ENCODE data around the gene VANGL1. TPM values are rescaled to one million over a fixed set of nuclear protein-coding genes. Genes with fewer than 3 reads are reported as not detected.

VANGL1 gene
- total and polyA plus RNA-seq, 4 donors, result 2.5 to 6.8 (median 3.5) TPM

GRCh38 chr1:115593365-115594259 lies 48.2 kb upstream of the VANGL1 start:
- Histone ChIP-seq H3K9me3 (ENCODE audit: control insufficient read depth in 4 of 4, low read length in 3 of 4) (peaks cover 3 to 22% (median 8%) of the 10 kb centered on the region in 4 donors), H3K9ac (ENCODE audit: low read depth in 1 of 2, low read length in 2 of 2) (no peak overlapping the region), H3K36me3 (ENCODE audit: control insufficient read depth in 4 of 4, insufficient read depth in 3 of 4, low read depth in 1 of 4, low read length in 3 of 4) (no peaks in the 10 kb centered on the region), H3K4me3 (ENCODE audit: low read depth in 1 of 3, low read length in 3 of 3) (no peak overlapping the region), H3K4me1 (ENCODE audit: control insufficient read depth in 4 of 4, insufficient read depth in 4 of 4, low read length in 3 of 4) (no peaks in the 10 kb centered on the region), H3K27me3 (ENCODE audit: control insufficient read depth in 4 of 4, insufficient read depth in 4 of 4, low read length in 3 of 4) (no peaks in the 10 kb centered on the region), H3K27ac (ENCODE audit: low read depth in 1 of 2, low read length in 2 of 2) (no peak overlapping the region)
- DNase-seq (ENCODE audit: low spot score), result no peak
- TF ChIP-seq ZBTB33 (IDR thresholded peaks at IDR 0.05), result no peak
- WGBS, result 90% methylated on average over 4 of the region's 4 CpGs

- no peak for TF ChIP-seq TAF1 (conservative IDR thresholded peaks at IDR 0.05)
- no peak for TF ChIP-seq NR2F2 (IDR thresholded peaks at IDR 0.05)
- no peak for TF ChIP-seq ZBTB33 (IDR thresholded peaks at IDR 0.05)
- no peak for TF ChIP-seq GABPA (IDR thresholded peaks at IDR 0.05 in 1 of 2, conservative IDR thresholded peaks at IDR 0.05 in 1 of 2)
- TF ChIP-seq REST (IDR thresholded peaks at IDR 0.05), result no peak
- TF ChIP-seq ATF3 (IDR thresholded peaks at IDR 0.05), result no peak
- no peak for TF ChIP-seq HNF4G (IDR thresholded peaks at IDR 0.05)
- no peak for TF ChIP-seq JUND (IDR thresholded peaks at IDR 0.05)
- TF ChIP-seq CTCF (IDR thresholded peaks at IDR 0.05; ENCODE audit: low read depth, low read length, missing input control), result no peak
- TF ChIP-seq FOXA1 (IDR thresholded peaks at IDR 0.05), result no peak
- TF ChIP-seq MAX (IDR thresholded peaks at IDR 0.05), result no peak
- no peak for TF ChIP-seq HNF4A (conservative IDR thresholded peaks at IDR 0.05)
- TF ChIP-seq YY1 (IDR thresholded peaks at IDR 0.05), result no peak
- no peak for TF ChIP-seq FOXA2 (IDR thresholded peaks at IDR 0.05)
- TF ChIP-seq RXRA (IDR thresholded peaks at IDR 0.05), result no peak
- 85% methylated on average over 4 of the region's 4 CpGs for WGBS
- Histone ChIP-seq H3K36me3 (ENCODE audit: control insufficient read depth in 4 of 4, insufficient read depth in 3 of 4, low read depth in 1 of 4, low read length in 3 of 4) (no peaks in the 10 kb centered on the region), H3K4me1 (ENCODE audit: control insufficient read depth in 4 of 4, insufficient read depth in 4 of 4, low read length in 3 of 4) (no peaks in the 10 kb centered on the region), H3K4me3 (ENCODE audit: low read depth in 1 of 3, low read length in 3 of 3) (no peak overlapping the region), H3K9ac (ENCODE audit: low read depth in 1 of 2, low read length in 2 of 2) (no peak overlapping the region), H3K9me3 (ENCODE audit: control insufficient read depth in 4 of 4, low read length in 3 of 4) (peaks cover 3 to 16% (median 8%) of the 10 kb centered on the region in 4 donors), H3K27me3 (ENCODE audit: control insufficient read depth in 4 of 4, insufficient read depth in 4 of 4, low read length in 3 of 4) (no peaks in the 10 kb centered on the region), H3K27ac (ENCODE audit: low read depth in 1 of 2, low read length in 2 of 2) (no peak overlapping the region)
- no peak for DNase-seq (ENCODE audit: low spot score)
These were observed 47.2 kb upstream of the VANGL1 start for GRCh38 chr1:115594600-115594999.

Data from liver (tissue), 9 donors.